H1 (cell line): ENCODE measurements around the gene TPH2. TPM values are rescaled to one million over a fixed set of nuclear protein-coding genes. Genes with fewer than 3 reads are reported as not detected.

Source experiments
- EZH2 ChIP-seq: fragments of 200-600 bp; sonication (generic); IDR thresholded peaks from 2 replicates; pipeline ENCODE4 v1.7.1; 2012; ENCODE audit warnings: low read depth, mild to moderate bottlenecking, moderate library complexity, low read length, inconsistent platforms; ENCODE audit not compliant: severe bottlenecking
- polyA plus RNA-seq, 7 experiments: library from polyadenylated mRNA; depleted of rRNA in 3 of 7; stranded (reverse) in 5 of 7; unstranded in 2 of 7; fragments of >200 nt in 5 of 7; fragments of 200-250 nt in 2 of 7; gene quantifications; 1 replicate in 5 of 7; 2 replicates in 1 of 7; 4 replicates in 1 of 7; pipeline versions ENCODE4 v1.2.1 to v1.2.3, GENCODE V29; 2011 to 2013; ENCODE audit warnings: missing spikeins in 2 of 7, mixed read lengths in 2 of 7
- total RNA-seq: library from RNA; stranded (reverse); fragmentation: NEBNext Ultra II Directional; extraction: Animal tissue kit (Norgen Biotek cat#: 25700); gene quantifications from 2 replicates; pipeline ENCODE4 v1.2.1, GENCODE V29; 2021

The TPH2 gene
- total and polyA plus RNA-seq, 2 of the 8 experiments (the other 6 are each of a cell fraction or from before 2014, with no cell fraction given) = 0.57 to 1.1 TPM

GRCh38 chr12:72072592-72073212, 134.1 kb downstream of the TPH2 start (continued):
- TF ChIP-seq EZH2 = no peak
